GM23248 (cell line): ENCODE data around the gene TBC1D1. TPM values are rescaled to one million over a fixed set of nuclear protein-coding genes. Genes with fewer than 3 reads are reported as not detected.

ENCODE experiments used
- DNase-seq: peaks from one replicate; pipeline ENCODE4 v3.0.0-alpha.2; 2015
- H2AFZ ChIP-seq: fragments of 200-600 bp; sonication (generic); 2 replicates; pipeline ENCODE4 v1.6.1; 2016; ENCODE audit warnings: antibody characterized with exemption
- H3F3A ChIP-seq: fragments of 200-600 bp; sonication (generic); 2 replicates; pipeline ENCODE4 v1.6.1; 2016; ENCODE audit warnings: mild to moderate bottlenecking, antibody characterized with exemption, mixed run types; ENCODE audit not compliant: insufficient read depth
- H3K27ac ChIP-seq: fragments of 200-600 bp; sonication (generic); 2 replicates; pipeline ENCODE4 v1.5.1; 2016; ENCODE audit warnings: mild to moderate bottlenecking
- H3K27me3 ChIP-seq: fragments of 200-600 bp; sonication (generic); replicated peaks from 2 replicates; pipeline ENCODE4 v1.6.1; 2016; ENCODE audit warnings: mild to moderate bottlenecking; ENCODE audit not compliant: insufficient read depth
- H3K36me3 ChIP-seq: fragments of 200-600 bp; sonication (generic); 2 replicates; pipeline ENCODE4 v1.6.1; 2016; ENCODE audit warnings: low read depth, mild to moderate bottlenecking
- H3K4me1 ChIP-seq: fragments of 200-600 bp; sonication (generic); 2 replicates; pipeline ENCODE4 v1.6.1; 2016; ENCODE audit warnings: mild to moderate bottlenecking; ENCODE audit not compliant: insufficient read depth
- H3K4me2 ChIP-seq: fragments of 200-600 bp; sonication (generic); one replicate; pipeline ENCODE4 v1.6.1; 2016; ENCODE audit warnings: mild to moderate bottlenecking; ENCODE audit not compliant: unreplicated experiment
- H3K4me3 ChIP-seq: fragments of 200-600 bp; sonication (generic); 2 replicates; pipeline ENCODE4 v1.5.1; 2016; ENCODE audit warnings: mild to moderate bottlenecking
- H3K79me2 ChIP-seq: fragments of 200-600 bp; sonication (generic); 2 replicates; pipeline ENCODE4 v1.6.1; 2016; ENCODE audit warnings: mild to moderate bottlenecking; ENCODE audit not compliant: insufficient read depth
- H3K9ac ChIP-seq: fragments of 200-600 bp; sonication (generic); 2 replicates; pipeline ENCODE4 v1.6.1; 2016; ENCODE audit warnings: mild to moderate bottlenecking
- H3K9me2 ChIP-seq: fragments of 200-600 bp; sonication (generic); 2 replicates; pipeline ENCODE4 v1.6.1; 2016; ENCODE audit warnings: mixed run types, mild to moderate bottlenecking, moderate library complexity; ENCODE audit not compliant: insufficient read depth
- H3K9me3 ChIP-seq: fragments of 200-600 bp; sonication (generic); one replicate; pipeline ENCODE4 v1.6.1; 2017; ENCODE audit warnings: low read depth
- H4K20me1 ChIP-seq: fragments of 200-600 bp; sonication (generic); 2 replicates; pipeline ENCODE4 v1.6.0; 2016; ENCODE audit not compliant: insufficient read depth
- EZH2 ChIP-seq: fragments of 200-600 bp; sonication (generic); IDR thresholded peaks from 2 replicates; pipeline ENCODE4 v1.6.1; 2018; ENCODE audit warnings: antibody characterized with exemption, mild to moderate bottlenecking; ENCODE audit not compliant: insufficient read depth, poor library complexity, severe bottlenecking
- EZH2phosphoT487 ChIP-seq: fragments of 200-600 bp; sonication (generic); IDR thresholded peaks from 2 replicates; pipeline ENCODE4 v1.6.1; 2018; ENCODE audit warnings: antibody characterized with exemption, moderate library complexity, mild to moderate bottlenecking, low read depth; ENCODE audit not compliant: insufficient read depth
- WGBS, 2 experiments: methylation state at CpG; one replicate each; pipeline ENCODE4 v1.1.6; 2015 to 2017; ENCODE audit warnings: low lambda C conversion rate in 2 of 2, low coverage in 1 of 2; ENCODE audit errors: missing lambda C conversion rate in 2 of 2; 5-methylcytosine and 5-hydroxymethylcytosine counted together
- in situ Hi-C: fragments of 300-500 bp; cut with MboI; formaldehyde crosslinking; loops from 2 replicates; pipeline ENCODE4 v1.15.0; 2020
- polyA plus RNA-seq: library from polyadenylated mRNA; unstranded; fragments of >200 nt; fragmentation: Nextera tagmentation; extraction: Ambion mirVana; gene quantifications from 2 replicates; pipeline ENCODE4 v1.2.1, GENCODE V29; 2016
- total RNA-seq: library from RNA; depleted of rRNA; stranded (reverse); fragments of >200 nt; shearing (Covaris generic); gene quantifications from 2 replicates; pipeline ENCODE4 v1.2.3, GENCODE V29; 2014

Gene TBC1D1
- total and polyA plus RNA-seq, 2 experiments from 2014 or later = 12.4 to 34.6 TPM

GRCh38 chr4:38055566-38055965 lies 164.7 kb downstream of the TBC1D1 start:
- 62 to 71% methylated on average over 8 of the region's 8 CpGs for WGBS, 2 experiments
- Histone ChIP-seq H3K36me3 (no peaks in the 10 kb centered on the region), H3K79me2 (no peaks in the 10 kb centered on the region)

GRCh38 chr4:38056011-38056685 lies 165.3 kb downstream of the TBC1D1 start:
- no peaks in the 10 kb centered on the region for H3K9me2 ChIP-seq
- H3F3A ChIP-seq = no peaks in the 10 kb centered on the region
- no peak overlapping the region for H3K4me3 ChIP-seq
- H3K4me2 ChIP-seq = no peak overlapping the region
- no peak overlapping the region for H3K27ac ChIP-seq
- H3K9ac ChIP-seq = no peak overlapping the region
- H3K9me3 ChIP-seq = no peaks in the 10 kb centered on the region
- DNase-seq = no peak
- no peaks in the 10 kb centered on the region for H3K36me3 ChIP-seq
- no peak for TF ChIP-seq EZH2
- no peak for TF ChIP-seq EZH2phosphoT487
- H3K27me3 ChIP-seq = no peaks in the 10 kb centered on the region
- 63 to 69% methylated on average over 10 of the region's 10 CpGs for WGBS, 2 experiments
- no peak overlapping the region for H2AFZ ChIP-seq
- H3K4me1 ChIP-seq = no peaks in the 10 kb centered on the region
- H3K79me2 ChIP-seq = no peaks in the 10 kb centered on the region
- in situ Hi-C loops = loop anchor here (25.0 kb wide), 1 partner anchor 456 kb away; no protein-coding TSS in a partner anchor
- no peaks in the 10 kb centered on the region for H4K20me1 ChIP-seq

More at GRCh38 chr4:38055566-38055965, 164.7 kb downstream of the TBC1D1 start:
- no peaks in the 10 kb centered on the region for H4K20me1 ChIP-seq
- no peaks in the 10 kb centered on the region for H3K27me3 ChIP-seq
- H3F3A ChIP-seq = peaks cover 4% of the 10 kb centered on the region; the same call in 1 of the 2 replicates
- no peak overlapping the region for H3K4me2 ChIP-seq
- TF ChIP-seq EZH2 (no peak), EZH2phosphoT487 (no peak)
- in situ Hi-C loops = loop anchor here (25.0 kb wide), 1 partner anchor 457 kb away; no protein-coding TSS in a partner anchor
- no peaks in the 10 kb centered on the region for H3K9me3 ChIP-seq
- H3K9ac ChIP-seq = no peak overlapping the region
- no peak overlapping the region for H3K4me3 ChIP-seq
- H3K9me2 ChIP-seq = no peaks in the 10 kb centered on the region
- no peak for DNase-seq
- no peaks in the 10 kb centered on the region for H3K4me1 ChIP-seq
- no peak overlapping the region for H2AFZ ChIP-seq
- no peak overlapping the region for H3K27ac ChIP-seq

GRCh38 chr4:38058151-38058550 lies 167.3 kb downstream of the TBC1D1 start:
- Histone ChIP-seq H3K4me2 (no peak overlapping the region), H3K27me3 (no peaks in the 10 kb centered on the region), H3K9me3 (no peaks in the 10 kb centered on the region), H4K20me1 (no peaks in the 10 kb centered on the region), H3K4me3 (no peak overlapping the region), H3K79me2 (no peaks in the 10 kb centered on the region), H3K27ac (no peak overlapping the region), H3K4me1 (no peaks in the 10 kb centered on the region), H3K36me3 (no peaks in the 10 kb centered on the region), H3K9ac (no peak overlapping the region), H2AFZ (no peak overlapping the region), H3F3A (no peaks in the 10 kb centered on the region), H3K9me2 (no peaks in the 10 kb centered on the region)
- DNase-seq = no peak
- TF ChIP-seq EZH2phosphoT487 (no peak), EZH2 (no peak)
- WGBS, 2 experiments = 75 to 80% methylated on average over 4 of the region's 4 CpGs
- in situ Hi-C loops = loop anchor here (25.0 kb wide), 1 partner anchor 454 kb away; no protein-coding TSS in a partner anchor

- Histone ChIP-seq H3K9ac (no peak overlapping the region), H3K9me3 (no peaks in the 10 kb centered on the region), H3K9me2 (no peaks in the 10 kb centered on the region), H2AFZ (no peak overlapping the region), H3K27me3 (no peaks in the 10 kb centered on the region), H3K4me1 (no peaks in the 10 kb centered on the region), H3K36me3 (no peaks in the 10 kb centered on the region), H3K27ac (no peak overlapping the region), H3K79me2 (no peaks in the 10 kb centered on the region), H4K20me1 (no peaks in the 10 kb centered on the region), H3K4me3 (no peak overlapping the region), H3K4me2 (no peak overlapping the region), H3F3A (no peaks in the 10 kb centered on the region)
- DNase-seq = no peak
- 60 to 68% methylated on average over 4 of the region's 4 CpGs for WGBS, 2 experiments
- TF ChIP-seq EZH2phosphoT487 = no peak
- in situ Hi-C loops = loop anchor here (10.0 to 25.0 kb wide), 2 partner anchors 451 to 614 kb away; no protein-coding TSS in a partner anchor
Measured at GRCh38 chr4:38060829-38061431, 170.0 kb downstream of the TBC1D1 start.
